Gastroesophageal sphincter (tissue), 4 donors: ENCODE data around the gene LDLRAD3. TPM values are rescaled to one million over a fixed set of nuclear protein-coding genes. Genes with fewer than 3 reads are reported as not detected.

Source experiments
- ATAC-seq: fragments of 150-250 bp; one replicate; pipeline ENCODE4 v1.9.1; 2016; ENCODE audit warnings: mild to moderate bottlenecking, moderate library complexity
- H3K27ac ChIP-seq, 4 donors: fragments of 200-600 bp; sonication (generic) in 3 of 4; 1 replicate in 3 of 4; 2 replicates in 1 of 4; pipeline ENCODE4 v1.5.1; 2016 to 2019
- H3K27me3 ChIP-seq: fragments of 200-600 bp; sonication (generic); one replicate; pipeline ENCODE4 v1.5.1; 2019
- H3K36me3 ChIP-seq, 2 donors: fragments of 200-600 bp; sonication (generic); one replicate each; pipeline ENCODE4 v1.5.1; 2019; ENCODE audit warnings: control low read depth in 1 of 2
- H3K4me1 ChIP-seq, 3 donors: fragments of 200-600 bp; sonication (generic); 1 replicate in 2 of 3; 2 replicates in 1 of 3; pipeline ENCODE4 v1.5.1; 2016 to 2019; ENCODE audit warnings: control low read depth in 2 of 3
- H3K4me3 ChIP-seq, 2 donors: fragments of 200-600 bp; sonication (generic); one replicate each; pipeline ENCODE4 v1.5.1; 2019; ENCODE audit warnings: mild to moderate bottlenecking in 1 of 2, moderate library complexity in 1 of 2
- H3K9me3 ChIP-seq, 3 donors: fragments of 200-600 bp; sonication (generic); one replicate each; pipeline ENCODE4 v1.5.1; 2017 to 2019; ENCODE audit warnings: control low read depth in 2 of 3
- CTCF ChIP-seq, 4 experiments: fragments of 200-600 bp in 2 of 4; fragments of 450-650 bp in 2 of 4; sonication (generic) in 1 of 4; IDR thresholded peaks; one replicate each; pipeline ENCODE4 v1.5.1; 2017 to 2019; ENCODE audit warnings: antibody characterized with exemption in 4 of 4, mild to moderate bottlenecking in 2 of 4, moderate library complexity in 2 of 4
- EP300 ChIP-seq: sonication (generic); formaldehyde crosslinking; IDR thresholded peaks from one replicate; pipeline ENCODE4 v1.6.1; 2017; ENCODE audit warnings: antibody characterized with exemption, mild to moderate bottlenecking
- POLR2A ChIP-seq, 2 donors: fragments of 450-650 bp; IDR thresholded peaks; one replicate each; pipeline ENCODE4 v1.6.1; 2017; ENCODE audit warnings: antibody characterized with exemption in 2 of 2, mild to moderate bottlenecking in 2 of 2, moderate library complexity in 1 of 2
- POLR2AphosphoS5 ChIP-seq: sonication (generic); formaldehyde crosslinking; IDR thresholded peaks from one replicate; pipeline ENCODE4 v1.6.1; 2017; ENCODE audit warnings: antibody characterized with exemption
- WGBS, 2 donors: methylation state at CpG; one replicate each; pipeline ENCODE4 v1.1.5; 2018; ENCODE audit warnings: low coverage in 1 of 2; 5-methylcytosine and 5-hydroxymethylcytosine counted together
- total RNA-seq, 4 donors: library from RNA; depleted of rRNA; stranded (reverse); fragments of >200 nt; gene quantifications; one replicate each; pipeline ENCODE4 v1.1.0, GENCODE V29; 2016

LDLRAD3 gene
- total RNA-seq, 4 donors from 2014 or later, result 4.0 to 8.9 (median 7.2) TPM

GRCh38 chr11:35963911-35964310, 20.0 kb downstream of the LDLRAD3 start:
- Histone ChIP-seq H3K36me3 (no peaks in the 10 kb centered on the region), H3K27ac (no peak overlapping the region), H3K9me3 (no peaks in the 10 kb centered on the region), H3K4me1 (no peaks in the 10 kb centered on the region), H3K27me3 (no peaks in the 10 kb centered on the region), H3K4me3 (no peak overlapping the region)
- 81 to 100% methylated on average over 2 to 3 of the region's 3 CpGs for WGBS, 2 donors
- no peak for ATAC-seq
- TF ChIP-seq POLR2AphosphoS5 (no peak), CTCF (IDR thresholded peaks at IDR 0.05) (no peak), EP300 (no peak), POLR2A (IDR thresholded peaks at IDR 0.05) (no peak)

- Histone ChIP-seq H3K4me1 (no peaks in the 10 kb centered on the region), H3K27me3 (no peaks in the 10 kb centered on the region), H3K9me3 (no peaks in the 10 kb centered on the region), H3K36me3 (no peaks in the 10 kb centered on the region), H3K27ac (no peak overlapping the region), H3K4me3 (no peak overlapping the region)
- 81 to 82% methylated on average over 2 of the region's 2 CpGs for WGBS, 2 donors
- ATAC-seq, result no peak
- TF ChIP-seq CTCF (IDR thresholded peaks at IDR 0.05) (no peak), EP300 (no peak), POLR2AphosphoS5 (no peak), POLR2A (IDR thresholded peaks at IDR 0.05) (no peak)
These were observed 21.0 kb downstream of the LDLRAD3 start for GRCh38 chr11:35964841-35965240.

GRCh38 chr11:35967042-35967441, 23.2 kb downstream of the LDLRAD3 start:
- no peak for ATAC-seq
- H3K9me3 ChIP-seq, result no peaks in the 10 kb centered on the region
- H3K36me3 ChIP-seq, result no peaks in the 10 kb centered on the region
- TF ChIP-seq POLR2A (IDR thresholded peaks at IDR 0.05), result no peak
- no peak for TF ChIP-seq EP300
- TF ChIP-seq CTCF (IDR thresholded peaks at IDR 0.05), result no peak
- no peak for TF ChIP-seq POLR2AphosphoS5
- H3K4me1 ChIP-seq, result no peaks in the 10 kb centered on the region
- no peak overlapping the region for H3K4me3 ChIP-seq
- 60% methylated on average over 1 of the region's 2 CpGs; no CpG with 5 or more reads in 1 of the 2 donors for WGBS, 2 donors
- no peak overlapping the region for H3K27ac ChIP-seq
- H3K27me3 ChIP-seq, result no peaks in the 10 kb centered on the region

GRCh38 chr11:35968386-35969088, 24.7 kb downstream of the LDLRAD3 start:
- H3K27ac ChIP-seq, result no peak overlapping the region
- H3K27me3 ChIP-seq, result no peaks in the 10 kb centered on the region
- no peak for TF ChIP-seq CTCF (IDR thresholded peaks at IDR 0.05)
- no peak for TF ChIP-seq EP300
- no peak for TF ChIP-seq POLR2AphosphoS5
- no peak overlapping the region for H3K4me3 ChIP-seq
- H3K9me3 ChIP-seq, result peaks cover 0 to 3% (median 0%) of the 10 kb centered on the region in 3 donors
- WGBS, 2 donors, result 70 to 82% methylated on average over 5 to 8 of the region's 10 CpGs
- H3K36me3 ChIP-seq, result no peaks in the 10 kb centered on the region
- no peak for ATAC-seq
- no peaks in the 10 kb centered on the region for H3K4me1 ChIP-seq
